CD1c-positive myeloid dendritic cell (primary cell): Measurements from ENCODE around the gene GNE.

Source experiments
- DNase-seq: peaks from one replicate; pipeline ENCODE4 v3.0.0-alpha.2; 2016; ENCODE audit errors: extremely low spot score

The GNE gene

DNA sequence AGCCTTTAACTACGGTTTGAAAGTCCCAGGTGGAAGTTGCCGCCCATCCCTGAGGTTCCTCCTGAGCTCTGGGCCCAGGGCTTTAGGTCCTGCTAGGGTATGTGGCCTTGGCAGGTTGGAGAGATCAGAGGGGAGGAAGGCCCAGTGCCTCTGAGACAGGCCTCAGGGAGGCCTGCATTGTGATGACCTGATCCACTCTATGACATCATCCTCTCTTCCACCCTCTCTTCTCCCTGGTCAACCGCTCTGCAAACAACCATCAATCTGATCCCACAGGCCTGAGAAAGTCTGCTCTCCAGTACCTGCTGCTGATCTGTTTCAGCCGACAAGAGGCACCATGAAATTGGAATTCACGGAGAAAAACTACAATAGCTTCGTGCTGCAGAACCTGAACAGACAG is 89.1 kb downstream of the GNE start, which contains the start of gene CCIN:
CCIN (plus strand) TSS at position 223 of the 400 bp plus-strand sequence; CDS start at position 338, 115 bp downstream.
- no peak for DNase-seq

GRCh38 chr9:36166168-36166927 is 91.9 kb downstream of the GNE start:
- peak; percentile 90 for DNase-seq

GRCh38 chr9:36165826-36166167 is 92.5 kb downstream of the GNE start:
- DNase-seq, result no peak

DNA sequence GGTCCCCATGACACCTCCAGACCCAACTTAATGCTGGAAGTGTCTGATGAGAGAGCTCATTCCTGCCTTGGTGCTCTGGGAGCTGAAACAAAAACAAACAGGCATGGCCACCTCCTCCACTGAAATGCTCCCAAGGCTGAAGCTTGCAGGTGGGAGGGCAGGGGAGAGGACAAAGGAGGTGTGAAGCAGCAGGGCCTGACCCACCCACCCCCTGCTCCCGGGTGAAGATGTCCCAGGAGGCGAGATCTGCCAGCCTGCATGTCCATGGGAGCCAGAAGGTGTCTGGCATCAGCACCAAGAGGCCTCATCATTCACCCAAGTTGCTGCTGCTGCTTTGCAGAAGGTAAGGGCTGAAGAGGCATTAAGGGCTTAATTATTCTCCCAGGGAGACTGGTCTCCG is 93.3 kb downstream of the GNE start:
- DNase-seq, result no peak
